ENCODE results near the gene IL11.

DNA sequence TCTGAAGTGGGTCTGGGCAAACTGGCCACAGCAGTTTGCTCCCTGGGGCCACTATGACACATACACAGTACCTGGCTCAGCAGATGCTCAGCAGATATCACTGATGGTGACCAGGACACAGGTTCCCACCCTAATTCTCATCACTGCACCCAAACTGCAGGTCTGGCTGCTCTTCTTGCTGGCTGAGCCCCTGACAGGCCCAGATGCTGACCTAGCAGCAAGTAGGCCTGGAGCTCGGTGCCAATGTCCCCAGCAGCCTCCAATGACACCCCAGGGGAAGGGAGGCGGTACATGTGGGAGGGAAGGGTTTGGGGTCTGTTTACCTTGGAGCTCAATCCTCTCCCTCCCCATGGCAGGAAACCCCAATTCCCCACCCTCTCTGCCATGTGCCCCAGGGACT, 32.2 kb upstream of the IL11 start:
- TF ChIP-seq POLR2A (IDR thresholded peaks at IDR 0.05; ENCODE audit: low read depth, low read length) (no peak), POLR2AphosphoS5 (IDR thresholded peaks at IDR 0.05; ENCODE audit: insufficient read depth, low read depth, low read length) (no peak), JUN (IDR thresholded peaks at IDR 0.05; ENCODE audit: borderline replicate concordance, insufficient read depth, insufficient read length, low read depth) (no peak), EZH2 (IDR thresholded peaks at IDR 0.05; ENCODE audit: borderline replicate concordance, low read depth, low read length, severe bottlenecking) (no peak), FOS (IDR thresholded peaks at IDR 0.05; ENCODE audit: borderline replicate concordance, insufficient read depth, low read length) (no peak)
- TF ChIP-seq, protein P1, sequence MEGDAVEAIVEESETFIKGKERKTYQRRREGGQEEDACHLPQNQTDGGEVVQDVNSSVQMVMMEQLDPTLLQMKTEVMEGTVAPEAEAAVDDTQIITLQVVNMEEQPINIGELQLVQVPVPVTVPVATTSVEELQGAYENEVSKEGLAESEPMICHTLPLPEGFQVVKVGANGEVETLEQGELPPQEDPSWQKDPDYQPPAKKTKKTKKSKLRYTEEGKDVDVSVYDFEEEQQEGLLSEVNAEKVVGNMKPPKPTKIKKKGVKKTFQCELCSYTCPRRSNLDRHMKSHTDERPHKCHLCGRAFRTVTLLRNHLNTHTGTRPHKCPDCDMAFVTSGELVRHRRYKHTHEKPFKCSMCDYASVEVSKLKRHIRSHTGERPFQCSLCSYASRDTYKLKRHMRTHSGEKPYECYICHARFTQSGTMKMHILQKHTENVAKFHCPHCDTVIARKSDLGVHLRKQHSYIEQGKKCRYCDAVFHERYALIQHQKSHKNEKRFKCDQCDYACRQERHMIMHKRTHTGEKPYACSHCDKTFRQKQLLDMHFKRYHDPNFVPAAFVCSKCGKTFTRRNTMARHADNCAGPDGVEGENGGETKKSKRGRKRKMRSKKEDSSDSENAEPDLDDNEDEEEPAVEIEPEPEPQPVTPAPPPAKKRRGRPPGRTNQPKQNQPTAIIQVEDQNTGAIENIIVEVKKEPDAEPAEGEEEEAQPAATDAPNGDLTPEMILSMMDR (IDR thresholded peaks at IDR 0.05; ENCODE audit: extremely low read depth in 1 of 2, insufficient read depth in 1 of 2, low read depth in 1 of 2, low read length in 2 of 2) = no peak
- TF ChIP-seq, protein P2, sequence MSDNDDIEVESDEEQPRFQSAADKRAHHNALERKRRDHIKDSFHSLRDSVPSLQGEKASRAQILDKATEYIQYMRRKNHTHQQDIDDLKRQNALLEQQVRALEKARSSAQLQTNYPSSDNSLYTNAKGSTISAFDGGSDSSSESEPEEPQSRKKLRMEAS (IDR thresholded peaks at IDR 0.05; ENCODE audit: insufficient read depth, insufficient read length) = no peak
